ENCODE results near the gene PCSK6.

The PCSK6 gene

GRCh38 chr15:101486696-101487459, 2.6 kb downstream of the PCSK6 start:
- no peaks in the 10 kb centered on the region for H3K4me1 ChIP-seq (ENCODE audit: control insufficient read depth, low read depth, low read length)
- H3K4me3 ChIP-seq (ENCODE audit: low read length): no peak overlapping the region
- H3K9me3 ChIP-seq (ENCODE audit: control insufficient read depth, low read depth, low read length): no peaks in the 10 kb centered on the region
- H3K9ac ChIP-seq (ENCODE audit: low read length): no peak overlapping the region
- peaks cover 48% of the 10 kb centered on the region for H3K27me3 ChIP-seq (ENCODE audit: control insufficient read depth, insufficient read depth, low read length)
- no peak overlapping the region for H3K27ac ChIP-seq (ENCODE audit: low read length)
- no peaks in the 10 kb centered on the region for H3K36me3 ChIP-seq (ENCODE audit: control insufficient read depth, low read depth, low read length)

GRCh38 chr15:101483462-101483861, 6.0 kb downstream of the PCSK6 start:
- no peak overlapping the region for H3K9ac ChIP-seq (ENCODE audit: low read length)
- no peak overlapping the region for H3K4me3 ChIP-seq (ENCODE audit: low read length)
- H3K36me3 ChIP-seq (ENCODE audit: control insufficient read depth, low read depth, low read length): no peaks in the 10 kb centered on the region
- H3K4me1 ChIP-seq (ENCODE audit: control insufficient read depth, low read depth, low read length): no peaks in the 10 kb centered on the region
- no peaks in the 10 kb centered on the region for H3K9me3 ChIP-seq (ENCODE audit: control insufficient read depth, low read depth, low read length)
- H3K27me3 ChIP-seq (ENCODE audit: control insufficient read depth, insufficient read depth, low read length): peaks cover 24% of the 10 kb centered on the region
- no peak overlapping the region for H3K27ac ChIP-seq (ENCODE audit: low read length)

- H3K36me3 ChIP-seq (ENCODE audit: control insufficient read depth, low read depth, low read length): no peaks in the 10 kb centered on the region
- no peak overlapping the region for H3K27ac ChIP-seq (ENCODE audit: low read length)
- no peak overlapping the region for H3K9ac ChIP-seq (ENCODE audit: low read length)
- no peak overlapping the region for H3K4me3 ChIP-seq (ENCODE audit: low read length)
- no peaks in the 10 kb centered on the region for H3K4me1 ChIP-seq (ENCODE audit: control insufficient read depth, low read depth, low read length)
- H3K9me3 ChIP-seq (ENCODE audit: control insufficient read depth, low read depth, low read length): no peaks in the 10 kb centered on the region
- peaks cover 17% of the 10 kb centered on the region for H3K27me3 ChIP-seq (ENCODE audit: control insufficient read depth, insufficient read depth, low read length)
These were observed 6.8 kb downstream of the PCSK6 start for GRCh38 chr15:101482526-101483371.

GRCh38 chr15:101481917-101482525, 7.5 kb downstream of the PCSK6 start:
- H3K4me3 ChIP-seq (ENCODE audit: low read length): no peak overlapping the region

GRCh38 chr15:101481381-101481705, 8.2 kb downstream of the PCSK6 start:
- Histone ChIP-seq H3K27ac (ENCODE audit: low read length) (no peak overlapping the region), H3K4me3 (ENCODE audit: low read length) (no peak overlapping the region), H3K9me3 (ENCODE audit: control insufficient read depth, low read depth, low read length) (no peaks in the 10 kb centered on the region), H3K9ac (ENCODE audit: low read length) (no peak overlapping the region), H3K27me3 (ENCODE audit: control insufficient read depth, insufficient read depth, low read length) (peaks cover 3% of the 10 kb centered on the region), H3K36me3 (ENCODE audit: control insufficient read depth, low read depth, low read length) (no peaks in the 10 kb centered on the region), H3K4me1 (ENCODE audit: control insufficient read depth, low read depth, low read length) (no peaks in the 10 kb centered on the region)

More at GRCh38 chr15:101481917-101482525, 7.5 kb downstream of the PCSK6 start:
- Histone ChIP-seq H3K36me3 (ENCODE audit: control insufficient read depth, low read depth, low read length) (no peaks in the 10 kb centered on the region), H3K9me3 (ENCODE audit: control insufficient read depth, low read depth, low read length) (no peaks in the 10 kb centered on the region), H3K27me3 (ENCODE audit: control insufficient read depth, insufficient read depth, low read length) (peaks cover 10% of the 10 kb centered on the region), H3K9ac (ENCODE audit: low read length) (no peak overlapping the region), H3K27ac (ENCODE audit: low read length) (no peak overlapping the region), H3K4me1 (ENCODE audit: control insufficient read depth, low read depth, low read length) (no peaks in the 10 kb centered on the region)

- Histone ChIP-seq H3K27ac (ENCODE audit: low read length) (no peak overlapping the region), H3K27me3 (ENCODE audit: control insufficient read depth, insufficient read depth, low read length) (no peaks in the 10 kb centered on the region), H3K9ac (ENCODE audit: low read length) (no peak overlapping the region), H3K4me1 (ENCODE audit: control insufficient read depth, low read depth, low read length) (no peaks in the 10 kb centered on the region), H3K36me3 (ENCODE audit: control insufficient read depth, low read depth, low read length) (no peaks in the 10 kb centered on the region), H3K4me3 (ENCODE audit: low read length) (no peak overlapping the region), H3K9me3 (ENCODE audit: control insufficient read depth, low read depth, low read length) (no peaks in the 10 kb centered on the region)
These were observed 8.7 kb downstream of the PCSK6 start for GRCh38 chr15:101480613-101481380.

GRCh38 chr15:101479851-101480612, 9.5 kb downstream of the PCSK6 start:
- Histone ChIP-seq H3K4me3 (ENCODE audit: low read length) (no peak overlapping the region), H3K27me3 (ENCODE audit: control insufficient read depth, insufficient read depth, low read length) (no peaks in the 10 kb centered on the region), H3K4me1 (ENCODE audit: control insufficient read depth, low read depth, low read length) (no peaks in the 10 kb centered on the region), H3K9me3 (ENCODE audit: control insufficient read depth, low read depth, low read length) (no peaks in the 10 kb centered on the region), H3K27ac (ENCODE audit: low read length) (no peak overlapping the region), H3K9ac (ENCODE audit: low read length) (no peak overlapping the region), H3K36me3 (ENCODE audit: control insufficient read depth, low read depth, low read length) (no peaks in the 10 kb centered on the region)

GRCh38 chr15:101479342-101479845, 10.1 kb downstream of the PCSK6 start:
- H3K4me3 ChIP-seq (ENCODE audit: low read length): no peak overlapping the region
- H3K27me3 ChIP-seq (ENCODE audit: control insufficient read depth, insufficient read depth, low read length): no peaks in the 10 kb centered on the region
- H3K9me3 ChIP-seq (ENCODE audit: control insufficient read depth, low read depth, low read length): no peaks in the 10 kb centered on the region
- H3K4me1 ChIP-seq (ENCODE audit: control insufficient read depth, low read depth, low read length): no peaks in the 10 kb centered on the region
- no peaks in the 10 kb centered on the region for H3K36me3 ChIP-seq (ENCODE audit: control insufficient read depth, low read depth, low read length)
- no peak overlapping the region for H3K27ac ChIP-seq (ENCODE audit: low read length)
- H3K9ac ChIP-seq (ENCODE audit: low read length): no peak overlapping the region

GRCh38 chr15:101478701-101479341, 10.7 kb downstream of the PCSK6 start:
- H3K27ac ChIP-seq (ENCODE audit: low read length): no peak overlapping the region
- H3K9me3 ChIP-seq (ENCODE audit: control insufficient read depth, low read depth, low read length): no peaks in the 10 kb centered on the region
- H3K9ac ChIP-seq (ENCODE audit: low read length): no peak overlapping the region
- no peaks in the 10 kb centered on the region for H3K36me3 ChIP-seq (ENCODE audit: control insufficient read depth, low read depth, low read length)
- no peaks in the 10 kb centered on the region for H3K4me1 ChIP-seq (ENCODE audit: control insufficient read depth, low read depth, low read length)
- H3K27me3 ChIP-seq (ENCODE audit: control insufficient read depth, insufficient read depth, low read length): no peaks in the 10 kb centered on the region
- no peak overlapping the region for H3K4me3 ChIP-seq (ENCODE audit: low read length)

- no peak overlapping the region for H3K4me3 ChIP-seq (ENCODE audit: low read length)
- H3K27ac ChIP-seq (ENCODE audit: low read length): no peak overlapping the region
- H3K36me3 ChIP-seq (ENCODE audit: control insufficient read depth, low read depth, low read length): no peaks in the 10 kb centered on the region
- H3K9me3 ChIP-seq (ENCODE audit: control insufficient read depth, low read depth, low read length): no peaks in the 10 kb centered on the region
- no peaks in the 10 kb centered on the region for H3K27me3 ChIP-seq (ENCODE audit: control insufficient read depth, insufficient read depth, low read length)
- no peaks in the 10 kb centered on the region for H3K4me1 ChIP-seq (ENCODE audit: control insufficient read depth, low read depth, low read length)
- no peak overlapping the region for H3K9ac ChIP-seq (ENCODE audit: low read length)
These were observed 11.6 kb downstream of the PCSK6 start for GRCh38 chr15:101477851-101478362.
